Left renal pelvis (tissue), 4 donors: ENCODE measurements around the gene CD99. TPM values are rescaled to one million over a fixed set of nuclear protein-coding genes. Genes with fewer than 3 reads are reported as not detected.

Experiments used
- DNase-seq, 4 donors: peaks; one replicate each; pipeline ENCODE4 v3.0.0-alpha.2; 2013; ENCODE audit warnings: low read depth in 4 of 4, low spot score in 3 of 4
- polyA plus RNA-seq, 4 donors: library from polyadenylated mRNA; unstranded; fragments of 120-200 nt; gene quantifications; one replicate each; pipeline ENCODE4 v1.2.1, GENCODE V29; 2013; ENCODE audit not compliant: insufficient read length in 4 of 4

The CD99 gene
- polyA plus RNA-seq, 4 donors: 207 to 462 (median 253) TPM

- DNase-seq: no peak
Measured at GRCh38 chrX:2697306-2697705, 6.2 kb downstream of the CD99 start.

GRCh38 chrX:2697741-2698299 lies 6.7 kb downstream of the CD99 start:
- DNase-seq: no peak

- no peak for DNase-seq
Measured at GRCh38 chrX:2698604-2699003, 7.5 kb downstream of the CD99 start.

GRCh38 chrX:2699959-2700358 lies 8.9 kb downstream of the CD99 start:
- no peak for DNase-seq

GRCh38 chrX:2700405-2701320 lies 9.6 kb downstream of the CD99 start:
- DNase-seq: no peak

GRCh38 chrX:2701600-2701999 lies 10.5 kb downstream of the CD99 start:
- no peak for DNase-seq

- DNase-seq: no peak
Measured at GRCh38 chrX:2703991-2704369, 12.9 kb downstream of the CD99 start.

GRCh38 chrX:2705046-2705832 lies 14.1 kb downstream of the CD99 start:
- no peak for DNase-seq

GRCh38 chrX:2707334-2707760 lies 16.3 kb downstream of the CD99 start:
- DNase-seq: peak; percentile 25 to 64 (median 46)

GRCh38 chrX:2708021-2708420 lies 16.9 kb downstream of the CD99 start:
- no peak for DNase-seq

- DNase-seq: no peak
Measured at GRCh38 chrX:2708592-2709188, 17.6 kb downstream of the CD99 start.

GRCh38 chrX:2709556-2709955 lies 18.5 kb downstream of the CD99 start:
- no peak for DNase-seq

GRCh38 chrX:2710041-2710840 lies 19.1 kb downstream of the CD99 start:
- no peak for DNase-seq

GRCh38 chrX:2711441-2711840 lies 20.3 kb downstream of the CD99 start:
- no peak for DNase-seq

GRCh38 chrX:2712428-2712827 lies 21.3 kb downstream of the CD99 start:
- no peak for DNase-seq

GRCh38 chrX:2712890-2713840 lies 22.1 kb downstream of the CD99 start:
- no peak for DNase-seq

GRCh38 chrX:2714551-2714950 lies 23.5 kb downstream of the CD99 start:
- DNase-seq: no peak

GRCh38 chrX:2715066-2715600 lies 24.0 kb downstream of the CD99 start:
- DNase-seq: no peak

GRCh38 chrX:2717312-2717711 lies 26.2 kb downstream of the CD99 start:
- DNase-seq: no peak
